ENCODE data around the gene PLXNA4. TPM values are rescaled to one million over a fixed set of nuclear protein-coding genes. Genes with fewer than 3 reads are reported as not detected.

The PLXNA4 gene
- polyA plus RNA-seq, 1 donor (not counting 4 experiments of a cell fraction or from before 2014, with no cell fraction given), result 0.01 TPM

- H3K4me2 ChIP-seq (ENCODE audit: control insufficient read depth, extremely low read depth, insufficient read depth, low read depth, low read length), result no peak overlapping the region
- H3K36me3 ChIP-seq (ENCODE audit: control insufficient read depth in 2 of 2, extremely low read depth in 1 of 2, insufficient read depth in 2 of 2, low read length in 2 of 2), result no peaks in the 10 kb centered on the region
- dilution Hi-C loops (cut with MboI; ENCODE audit: extremely low pct_ligation_motif_present, low sequenced_read_pairs), result no loop called here
- H3K9ac ChIP-seq (ENCODE audit: control insufficient read depth, extremely low read depth, insufficient read depth, low read length), result no peak overlapping the region
- TF ChIP-seq CTCF (optimal IDR thresholded peaks at IDR 0.05 in 1 of 3, IDR thresholded peaks at IDR 0.05 in 1 of 3, conservative IDR thresholded peaks at IDR 0.05 in 1 of 3; ENCODE audit: extremely low read depth in 1 of 3, insufficient read depth in 2 of 3, low read length in 3 of 3) (no peak), EZH2 (IDR thresholded peaks at IDR 0.05; ENCODE audit: low read length) (no peak)
- DNase-seq (ENCODE audit: low read depth, low spot score) (no peak), FAIRE-seq (no peak)
- H4K20me1 ChIP-seq (ENCODE audit: control insufficient read depth, extremely low read depth, insufficient read depth, low read length), result peaks cover 4% of the 10 kb centered on the region
- no peaks in the 10 kb centered on the region for H3K9me1 ChIP-seq (ENCODE audit: control insufficient read depth, extremely low read depth, insufficient read depth, low read length)
- H3K9me3 ChIP-seq (ENCODE audit: control insufficient read depth, low read depth, low read length), result no peaks in the 10 kb centered on the region
- H2AFZ ChIP-seq (ENCODE audit: control insufficient read depth, low read length), result no peak overlapping the region
- H3K27ac ChIP-seq (ENCODE audit: control insufficient read depth, insufficient read depth, low read length), result no peak overlapping the region
- no peaks in the 10 kb centered on the region for H3K4me1 ChIP-seq (ENCODE audit: control insufficient read depth, extremely low read depth, insufficient read depth, low read length)
- H3K79me2 ChIP-seq (ENCODE audit: control insufficient read depth, insufficient read depth, low read length), result no peaks in the 10 kb centered on the region
- H3K4me3 ChIP-seq (ENCODE audit: control insufficient read depth in 2 of 3, extremely low read depth in 1 of 3, insufficient read depth in 2 of 3, low read depth in 1 of 3, low read length in 3 of 3), result no peak overlapping the region
- peaks cover 4% of the 10 kb centered on the region for H3K27me3 ChIP-seq (ENCODE audit: control insufficient read depth, extremely low read depth, insufficient read depth, low read length)
Measured at GRCh38 chr7:132527467-132528410, 48.5 kb downstream of the PLXNA4 start.

- Histone ChIP-seq H4K20me1 (ENCODE audit: control insufficient read depth, extremely low read depth, insufficient read depth, low read length) (peaks cover 4% of the 10 kb centered on the region), H3K9me1 (ENCODE audit: control insufficient read depth, extremely low read depth, insufficient read depth, low read length) (no peaks in the 10 kb centered on the region), H3K4me2 (ENCODE audit: control insufficient read depth, extremely low read depth, insufficient read depth, low read depth, low read length) (no peak overlapping the region), H3K9ac (ENCODE audit: control insufficient read depth, extremely low read depth, insufficient read depth, low read length) (no peak overlapping the region), H3K36me3 (ENCODE audit: control insufficient read depth in 2 of 2, extremely low read depth in 1 of 2, insufficient read depth in 2 of 2, low read length in 2 of 2) (no peaks in the 10 kb centered on the region), H3K79me2 (ENCODE audit: control insufficient read depth, insufficient read depth, low read length) (no peaks in the 10 kb centered on the region), H3K9me3 (ENCODE audit: control insufficient read depth, low read depth, low read length) (no peaks in the 10 kb centered on the region), H2AFZ (ENCODE audit: control insufficient read depth, low read length) (no peak overlapping the region), H3K27me3 (ENCODE audit: control insufficient read depth, extremely low read depth, insufficient read depth, low read length) (peaks cover 8% of the 10 kb centered on the region), H3K4me1 (ENCODE audit: control insufficient read depth, extremely low read depth, insufficient read depth, low read length) (no peaks in the 10 kb centered on the region), H3K27ac (ENCODE audit: control insufficient read depth, insufficient read depth, low read length) (no peak overlapping the region), H3K4me3 (ENCODE audit: control insufficient read depth in 2 of 3, extremely low read depth in 1 of 3, insufficient read depth in 2 of 3, low read depth in 1 of 3, low read length in 3 of 3) (no peak overlapping the region)
- no peak for DNase-seq (ENCODE audit: low read depth, low spot score)
- FAIRE-seq, result no peak
- dilution Hi-C loops (cut with MboI; ENCODE audit: extremely low pct_ligation_motif_present, low sequenced_read_pairs), result no loop called here
- TF ChIP-seq EZH2 (IDR thresholded peaks at IDR 0.05; ENCODE audit: low read length) (no peak), CTCF (optimal IDR thresholded peaks at IDR 0.05 in 1 of 3, IDR thresholded peaks at IDR 0.05 in 1 of 3, conservative IDR thresholded peaks at IDR 0.05 in 1 of 3; ENCODE audit: extremely low read depth in 1 of 3, insufficient read depth in 2 of 3, low read length in 3 of 3) (no peak)
Measured at GRCh38 chr7:132526111-132526740, 50.0 kb downstream of the PLXNA4 start.

Measured in keratinocyte (primary cell).